ENCODE data around the gene MACROH2A2.

DNA sequence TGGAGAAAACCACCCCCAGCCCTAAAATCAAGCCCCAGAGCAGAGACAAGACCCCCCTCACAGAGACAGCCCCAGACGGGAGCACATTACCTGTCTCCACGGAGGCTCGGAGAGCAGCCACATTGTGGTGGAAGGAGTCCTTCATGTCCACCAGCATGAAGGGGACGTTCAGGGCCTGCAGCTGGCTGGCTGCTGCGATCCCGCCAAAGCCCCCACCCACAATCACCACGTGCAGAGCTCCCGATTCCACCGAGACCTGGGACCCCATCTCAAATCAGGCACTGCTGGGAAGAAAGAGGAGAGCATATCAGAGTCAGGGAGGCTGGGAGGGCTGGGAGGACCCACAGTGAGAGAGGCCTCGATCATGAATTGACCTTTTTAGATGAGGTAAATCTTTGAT, 71.2 kb downstream of the MACROH2A2 start:
- TF ChIP-seq POLR2AphosphoS5 (IDR thresholded peaks at IDR 0.05) (no peak), POLR2A (IDR thresholded peaks at IDR 0.05) (no peak), EP300 (IDR thresholded peaks at IDR 0.05) (no peak)
- TF ChIP-seq, protein P1, sequence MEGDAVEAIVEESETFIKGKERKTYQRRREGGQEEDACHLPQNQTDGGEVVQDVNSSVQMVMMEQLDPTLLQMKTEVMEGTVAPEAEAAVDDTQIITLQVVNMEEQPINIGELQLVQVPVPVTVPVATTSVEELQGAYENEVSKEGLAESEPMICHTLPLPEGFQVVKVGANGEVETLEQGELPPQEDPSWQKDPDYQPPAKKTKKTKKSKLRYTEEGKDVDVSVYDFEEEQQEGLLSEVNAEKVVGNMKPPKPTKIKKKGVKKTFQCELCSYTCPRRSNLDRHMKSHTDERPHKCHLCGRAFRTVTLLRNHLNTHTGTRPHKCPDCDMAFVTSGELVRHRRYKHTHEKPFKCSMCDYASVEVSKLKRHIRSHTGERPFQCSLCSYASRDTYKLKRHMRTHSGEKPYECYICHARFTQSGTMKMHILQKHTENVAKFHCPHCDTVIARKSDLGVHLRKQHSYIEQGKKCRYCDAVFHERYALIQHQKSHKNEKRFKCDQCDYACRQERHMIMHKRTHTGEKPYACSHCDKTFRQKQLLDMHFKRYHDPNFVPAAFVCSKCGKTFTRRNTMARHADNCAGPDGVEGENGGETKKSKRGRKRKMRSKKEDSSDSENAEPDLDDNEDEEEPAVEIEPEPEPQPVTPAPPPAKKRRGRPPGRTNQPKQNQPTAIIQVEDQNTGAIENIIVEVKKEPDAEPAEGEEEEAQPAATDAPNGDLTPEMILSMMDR (IDR thresholded peaks at IDR 0.05) = no peak
